OCI-LY1 (cell line): Measurements from ENCODE around the gene SARS1.

Source experiments
- EZH2 ChIP-seq: fragments of 200-600 bp; sonication (generic), shearing (Covaris generic); IDR thresholded peaks from 2 replicates; pipeline ENCODE4 v1.8.0; 2017; ENCODE audit warnings: borderline replicate concordance, mixed run types, mild to moderate bottlenecking, antibody characterized with exemption, low read length, moderate library complexity, mixed read lengths
- TF ChIP-seq, protein P1 (sequence below): fragments of 200-600 bp; sonication (generic), shearing (Covaris generic); IDR thresholded peaks from 2 replicates; pipeline ENCODE4 v1.5.1; 2017; ENCODE audit warnings: mild to moderate bottlenecking, antibody characterized with exemption, low read length, moderate library complexity, mixed read lengths

DNA sequence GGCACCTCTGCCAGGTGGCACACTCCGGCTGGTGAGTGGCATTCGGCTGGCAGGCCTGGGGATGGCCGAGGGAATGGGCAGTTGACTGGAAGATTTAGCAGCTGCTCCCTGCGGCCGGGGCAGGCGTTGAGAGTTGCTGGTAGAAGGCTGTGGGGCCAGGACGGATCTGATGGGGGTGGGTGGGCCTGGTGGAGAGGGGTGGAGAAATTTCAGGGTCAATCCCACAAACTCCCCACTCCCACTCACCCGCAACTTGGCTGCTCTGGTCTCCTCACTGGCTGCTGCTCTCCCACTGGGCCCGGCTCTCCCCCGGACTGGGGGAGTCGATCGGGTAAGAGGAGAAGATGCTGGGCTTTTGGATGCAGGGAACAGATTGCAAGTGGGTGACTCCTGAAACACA lies 67.1 kb downstream of the SARS1 start:
- TF ChIP-seq, protein P1, sequence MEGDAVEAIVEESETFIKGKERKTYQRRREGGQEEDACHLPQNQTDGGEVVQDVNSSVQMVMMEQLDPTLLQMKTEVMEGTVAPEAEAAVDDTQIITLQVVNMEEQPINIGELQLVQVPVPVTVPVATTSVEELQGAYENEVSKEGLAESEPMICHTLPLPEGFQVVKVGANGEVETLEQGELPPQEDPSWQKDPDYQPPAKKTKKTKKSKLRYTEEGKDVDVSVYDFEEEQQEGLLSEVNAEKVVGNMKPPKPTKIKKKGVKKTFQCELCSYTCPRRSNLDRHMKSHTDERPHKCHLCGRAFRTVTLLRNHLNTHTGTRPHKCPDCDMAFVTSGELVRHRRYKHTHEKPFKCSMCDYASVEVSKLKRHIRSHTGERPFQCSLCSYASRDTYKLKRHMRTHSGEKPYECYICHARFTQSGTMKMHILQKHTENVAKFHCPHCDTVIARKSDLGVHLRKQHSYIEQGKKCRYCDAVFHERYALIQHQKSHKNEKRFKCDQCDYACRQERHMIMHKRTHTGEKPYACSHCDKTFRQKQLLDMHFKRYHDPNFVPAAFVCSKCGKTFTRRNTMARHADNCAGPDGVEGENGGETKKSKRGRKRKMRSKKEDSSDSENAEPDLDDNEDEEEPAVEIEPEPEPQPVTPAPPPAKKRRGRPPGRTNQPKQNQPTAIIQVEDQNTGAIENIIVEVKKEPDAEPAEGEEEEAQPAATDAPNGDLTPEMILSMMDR: no peak
- no peak for TF ChIP-seq EZH2
